PC-3 (cell line): ENCODE data around the gene ETFA. TPM values are rescaled to one million over a fixed set of nuclear protein-coding genes. Genes with fewer than 3 reads are reported as not detected.
A peak's percentile ranks its signal among the peaks of the same experiment; 100 is the strongest.

Source experiments
- ATAC-seq: fragments of 200-7000 bp; cut with Tn5 transposase; 2 replicates; pipeline ENCODE4 v1.9.1; 2020; ENCODE audit warnings: mild to moderate bottlenecking, moderate library complexity
- BruUV-seq: library from RNA; stranded (reverse); fragments of 400-500 nt; replicated peaks from 2 replicates; lab custom pipeline; 2021; lab: Mats Ljungman, UMichigan
- CTCF ChIA-PET: fragments of 300-600 bp; sonication (Branson Sonifier 250); formaldehyde crosslinking; loops from one replicate; lab custom pipeline; 2022; ENCODE audit warnings: antibody characterized with exemption; lab: Charles Lee
- POLR2A ChIA-PET: fragments of 300-600 bp; sonication (Branson Sonifier 250); formaldehyde crosslinking; loops from one replicate; lab custom pipeline; 2022; ENCODE audit warnings: antibody characterized with exemption; ENCODE audit not compliant: unreplicated experiment; lab: Charles Lee
- DNase-seq: peaks from one replicate; pipeline ENCODE4 v3.0.0-alpha.2; 2015
- H2AFZ ChIP-seq: fragments of 300-600 bp; sonication (generic); 2 replicates; pipeline ENCODE4 v1.6.0; 2016; ENCODE audit warnings: antibody characterized with exemption, low read length
- H3F3A ChIP-seq: fragments of 300-600 bp; sonication (generic); one replicate; pipeline ENCODE4 v1.6.0; 2017; ENCODE audit warnings: antibody characterized with exemption, low read length, control low read depth, mild to moderate bottlenecking; ENCODE audit not compliant: unreplicated experiment
- H3K27ac ChIP-seq: fragments of 300-600 bp; sonication (generic); 2 replicates; pipeline ENCODE4 v1.5.1; 2016; ENCODE audit warnings: mild to moderate bottlenecking, low read length
- H3K27me3 ChIP-seq: fragments of 300-600 bp; sonication (generic); 2 replicates; pipeline ENCODE4 v1.6.1; 2016; ENCODE audit warnings: low read length, mixed read lengths
- H3K36me3 ChIP-seq: fragments of 300-600 bp; sonication (generic); 2 replicates; pipeline ENCODE4 v1.6.1; 2016; ENCODE audit warnings: low read depth, mixed run types, low read length, mixed read lengths
- H3K4me1 ChIP-seq: fragments of 300-600 bp; sonication (generic); 2 replicates; pipeline ENCODE4 v1.5.1; 2016; ENCODE audit warnings: low read length; ENCODE audit not compliant: insufficient read depth
- H3K4me2 ChIP-seq: fragments of 300-600 bp; sonication (generic); 2 replicates; pipeline ENCODE4 v1.6.0; 2016; ENCODE audit warnings: low read length
- H3K4me3 ChIP-seq: fragments of 300-600 bp; sonication (generic); 2 replicates; pipeline ENCODE4 v1.5.1; 2016; ENCODE audit warnings: mild to moderate bottlenecking, low read length, mixed read lengths
- H3K79me2 ChIP-seq: fragments of 300-600 bp; sonication (generic); 2 replicates; pipeline ENCODE4 v1.6.1; 2017; ENCODE audit warnings: low read length, mixed read lengths
- H3K9ac ChIP-seq: fragments of 300-600 bp; sonication (generic); 2 replicates; pipeline ENCODE4 v1.6.0; 2016; ENCODE audit warnings: mild to moderate bottlenecking, low read length
- H3K9me2 ChIP-seq: fragments of 300-600 bp; sonication (generic); replicated peaks from 2 replicates; pipeline ENCODE4 v1.6.1; 2016; ENCODE audit warnings: mixed run types, low read length, mixed read lengths
- H3K9me3 ChIP-seq: fragments of 300-600 bp; sonication (generic); 2 replicates; pipeline ENCODE4 v1.6.1; 2016; ENCODE audit warnings: low read length, mixed read lengths
- H4K20me1 ChIP-seq: fragments of 300-600 bp; sonication (generic); 2 replicates; pipeline ENCODE4 v1.6.1; 2016; ENCODE audit warnings: low read length, mixed read lengths
- CTCF ChIP-seq: fragments of 300-600 bp; sonication (generic); conservative IDR thresholded peaks from 2 replicates; pipeline ENCODE4 v1.5.1; 2017; ENCODE audit warnings: antibody characterized with exemption, low read depth, mild to moderate bottlenecking, low read length
- EZH2 ChIP-seq: fragments of 300-600 bp; sonication (generic); IDR thresholded peaks from one replicate; pipeline ENCODE4 v1.6.1; 2017; ENCODE audit warnings: antibody characterized with exemption, mild to moderate bottlenecking, low read length; ENCODE audit not compliant: unreplicated experiment
- EZH2phosphoT487 ChIP-seq: fragments of 300-600 bp; sonication (generic); IDR thresholded peaks from 2 replicates; pipeline ENCODE4 v1.6.1; 2018; ENCODE audit warnings: mild to moderate bottlenecking, antibody characterized with exemption, low read length, borderline replicate concordance
- intact Hi-C: fragments of 100-400 bp; cut with micrococcal nuclease; formaldehyde crosslinking; loops from 2 replicates; pipeline ENCODE4 v1.9.0; 2023
- total RNA-seq: library from RNA; depleted of rRNA; stranded (reverse); fragments of >200 nt; gene quantifications from 2 replicates; pipeline ENCODE4 v1.2.3, GENCODE V29; 2014

Gene ETFA
- total RNA-seq, 1 experiment from 2014 or later, result 160 TPM

GRCh38 chr15:76190751-76191538, 120.3 kb downstream of the ETFA start:
- no peaks in the 10 kb centered on the region for H3K9me3 ChIP-seq
- TF ChIP-seq EZH2phosphoT487, result no peak
- TF ChIP-seq CTCF, result peak; percentile 89
- H2AFZ ChIP-seq, result peak overlapping the region; percentile 79
- no peaks in the 10 kb centered on the region for H3K36me3 ChIP-seq
- H3K9me2 ChIP-seq, result no peaks in the 10 kb centered on the region
- ATAC-seq, result peak; percentile 94
- ChIA-PET POLR2A (no interaction called here), CTCF (interaction anchor here (1.0 kb wide), 1 partner anchor 45 kb away, joined by 3 read pairs; no protein-coding TSS in a partner anchor)
- no peaks in the 10 kb centered on the region for H3F3A ChIP-seq
- no peaks in the 10 kb centered on the region for H4K20me1 ChIP-seq
- H3K27ac ChIP-seq, result no peak overlapping the region
- H3K4me3 ChIP-seq, result peak overlapping the region; percentile 49
- no peaks in the 10 kb centered on the region for H3K79me2 ChIP-seq
- BruUV-seq, result no TSS peak
- H3K4me2 ChIP-seq, result peak overlapping the region; percentile 82
- peak; percentile 84 for DNase-seq
- peaks cover 10% of the 10 kb centered on the region; the same call in 1 of the 2 replicates for H3K4me1 ChIP-seq
- no peak overlapping the region for H3K9ac ChIP-seq
- H3K27me3 ChIP-seq, result no peaks in the 10 kb centered on the region
- intact Hi-C loops, result loop anchor here (2.0 to 10.0 kb wide), 3 partner anchors 26 to 676 kb away; no protein-coding TSS in a partner anchor

DNA sequence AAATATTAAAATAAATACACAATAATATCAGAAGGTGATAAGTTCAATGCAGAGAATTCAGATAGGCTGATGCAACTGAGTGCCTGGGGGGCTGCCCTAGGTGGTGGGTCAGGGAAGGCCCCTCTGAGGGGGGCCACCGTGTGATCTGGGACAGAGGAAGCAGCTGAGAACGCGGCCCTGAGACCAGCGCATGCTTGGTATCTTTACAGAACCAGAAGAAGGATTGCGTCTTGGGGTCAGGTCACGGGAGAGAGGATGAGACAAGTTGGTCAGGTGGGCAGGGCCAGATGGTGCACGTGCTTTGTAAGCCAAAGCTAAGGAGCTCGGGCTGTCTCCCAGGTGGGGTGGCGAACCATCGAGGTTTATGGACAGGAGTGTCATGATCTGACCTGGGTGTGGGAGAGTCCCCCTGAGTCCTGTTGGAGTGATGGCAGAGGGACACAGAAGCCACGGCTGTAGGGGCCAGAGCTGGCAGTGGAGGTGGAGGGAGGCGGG, 121.2 kb downstream of the ETFA start:
- no peak overlapping the region for H3K27ac ChIP-seq
- peaks cover 16% of the 10 kb centered on the region; the same call in 1 of the 2 replicates for H3K4me1 ChIP-seq
- BruUV-seq, result no TSS peak
- H4K20me1 ChIP-seq, result no peaks in the 10 kb centered on the region
- no peaks in the 10 kb centered on the region for H3K79me2 ChIP-seq
- peak overlapping the region; percentile 49; the same call in 1 of the 2 replicates for H3K4me3 ChIP-seq
- no peaks in the 10 kb centered on the region for H3F3A ChIP-seq
- peak overlapping the region; percentile 79 for H2AFZ ChIP-seq
- peak overlapping the region; percentile 82 for H3K4me2 ChIP-seq
- DNase-seq (no peak), ATAC-seq (no peak; the same call in 1 of the 2 replicates)
- H3K9me2 ChIP-seq, result no peaks in the 10 kb centered on the region
- ChIA-PET CTCF (no interaction called here), POLR2A (no interaction called here)
- no peaks in the 10 kb centered on the region for H3K36me3 ChIP-seq
- H3K9me3 ChIP-seq, result no peaks in the 10 kb centered on the region
- no peak overlapping the region for H3K9ac ChIP-seq
- intact Hi-C loops, result loop anchor here (2.0 to 10.0 kb wide), 3 partner anchors 27 to 677 kb away; no protein-coding TSS in a partner anchor
- no peaks in the 10 kb centered on the region for H3K27me3 ChIP-seq
- no peak for TF ChIP-seq CTCF
- TF ChIP-seq EZH2, result no peak
- no peak for TF ChIP-seq EZH2phosphoT487

DNA sequence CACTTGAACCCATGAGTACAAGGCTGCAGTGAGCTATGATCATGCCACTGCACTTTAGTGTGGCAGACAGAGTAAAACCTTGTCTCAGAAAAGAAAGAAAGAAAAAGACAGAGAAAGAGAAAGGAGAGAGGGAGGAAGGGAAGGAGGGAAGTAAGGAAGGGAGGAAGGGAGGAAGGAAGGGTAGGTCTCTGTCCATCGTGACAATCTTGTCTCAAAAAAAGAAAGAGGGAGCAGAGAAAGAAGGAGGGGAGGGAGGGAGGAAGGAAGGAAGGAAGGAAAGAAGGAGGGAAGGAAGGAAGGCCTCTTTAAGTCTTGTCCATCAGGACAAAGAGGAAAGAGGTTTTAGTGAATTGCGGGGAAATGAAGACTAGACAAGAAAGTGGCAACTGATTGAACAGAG, 122.2 kb downstream of the ETFA start:
- Histone ChIP-seq H3K4me2 (no peak overlapping the region), H3K4me3 (no peak overlapping the region), H3K27ac (no peak overlapping the region), H3K4me1 (peaks cover 16% of the 10 kb centered on the region; the same call in 1 of the 2 replicates), H3F3A (no peaks in the 10 kb centered on the region), H3K9me2 (no peaks in the 10 kb centered on the region), H3K36me3 (no peaks in the 10 kb centered on the region), H2AFZ (no peak overlapping the region), H4K20me1 (no peaks in the 10 kb centered on the region), H3K27me3 (no peaks in the 10 kb centered on the region), H3K9me3 (no peaks in the 10 kb centered on the region), H3K79me2 (no peaks in the 10 kb centered on the region), H3K9ac (no peak overlapping the region)
- no peak for ATAC-seq
- ChIA-PET POLR2A (no interaction called here), CTCF (no interaction called here)
- BruUV-seq, result no TSS peak
- TF ChIP-seq EZH2 (no peak), EZH2phosphoT487 (no peak), CTCF (no peak)
- intact Hi-C loops, result no loop called here
- no peak for DNase-seq
